IgD-negative memory B cell (primary cell): ENCODE measurements around the gene PSMD8. TPM values are rescaled to one million over a fixed set of nuclear protein-coding genes. Genes with fewer than 3 reads are reported as not detected.

Experiments used
- H3K27ac Mint-ChIP-seq, 3 donors: one replicate each; pipeline ENCODE4 v1.8.0; 2020 to 2022; ENCODE audit warnings: mild to moderate bottlenecking in 3 of 3, mixed read lengths in 3 of 3, moderate library complexity in 1 of 3
- H3K27me3 Mint-ChIP-seq: one replicate; pipeline ENCODE4 v1.8.0; 2021; ENCODE audit warnings: mixed read lengths
- H3K36me3 Mint-ChIP-seq: one replicate; pipeline ENCODE4 v1.8.0; 2020; ENCODE audit warnings: mild to moderate bottlenecking, mixed read lengths
- H3K4me1 Mint-ChIP-seq, 3 donors: one replicate each; pipeline ENCODE4 v1.8.0; 2020 to 2022; ENCODE audit warnings: mixed read lengths in 3 of 3, mild to moderate bottlenecking in 1 of 3
- H3K4me3 Mint-ChIP-seq, 4 donors: one replicate each; pipeline ENCODE4 v1.8.0; 2020 to 2022; ENCODE audit warnings: mild to moderate bottlenecking in 4 of 4, mixed read lengths in 4 of 4, moderate library complexity in 3 of 4
- H3K9me3 Mint-ChIP-seq, 3 donors: one replicate each; pipeline ENCODE4 v1.8.0; 2020 to 2021; ENCODE audit warnings: mixed read lengths in 3 of 3, mild to moderate bottlenecking in 1 of 3
- polyA plus RNA-seq: library from polyadenylated mRNA; unstranded; fragments of 300-500 nt; fragmentation: Illumina TruSeq; gene quantifications from one replicate; pipeline ENCODE4 v1.2.3, GENCODE V29; 2021

PSMD8 gene
- polyA plus RNA-seq, 1 donor from 2014 or later = 191 TPM

DNA sequence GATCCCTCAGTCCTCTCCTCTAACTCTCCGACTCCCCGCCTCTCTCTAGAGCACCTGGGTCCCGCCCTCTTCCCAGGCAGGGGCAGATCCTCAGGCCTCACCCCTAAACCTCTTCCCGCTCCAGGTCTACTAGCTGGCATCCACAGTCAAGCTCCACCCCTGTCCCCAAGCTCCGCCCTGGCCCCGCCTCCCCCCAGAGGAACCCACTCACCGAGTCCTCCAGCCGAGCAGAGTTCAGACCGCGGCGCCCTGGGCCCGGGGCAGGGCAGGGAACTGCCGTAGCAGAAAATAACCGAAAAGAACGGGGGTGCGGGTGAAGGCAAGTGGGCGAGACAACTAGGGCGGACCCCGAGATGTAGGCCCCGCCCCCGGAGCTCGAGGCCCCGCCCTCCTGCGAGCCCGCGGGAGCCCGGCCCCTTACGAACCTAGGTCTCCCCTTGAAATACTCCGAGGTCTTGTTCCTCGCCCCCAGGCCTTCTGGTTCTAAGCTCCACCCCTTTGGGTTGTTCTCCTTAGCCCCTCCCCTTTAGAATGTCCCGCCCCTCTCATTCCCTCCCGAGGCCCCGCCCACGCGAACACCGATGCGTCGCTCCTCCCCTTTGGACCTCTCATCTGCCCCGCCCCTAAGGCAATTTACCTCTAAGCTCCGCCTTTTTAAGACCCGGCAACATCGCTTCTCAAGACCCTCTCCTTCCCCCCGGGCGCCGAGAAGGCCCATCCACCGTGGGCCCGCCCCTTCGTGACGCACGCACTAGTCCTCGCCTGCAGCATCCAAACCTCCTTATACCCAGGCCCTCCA is 13.4 kb downstream of the PSMD8 start, which contains the start of gene GGN:
GGN (minus strand) TSS at position 485 of the 799 bp plus-strand sequence. CDS start 773 bp downstream, outside the sequence.
- Mint-ChIP-seq H3K36me3 (peaks cover 7% of the 10 kb centered on the region), H3K9me3 (no peaks in the 10 kb centered on the region), H3K27me3 (peaks cover 29% of the 10 kb centered on the region), H3K27ac (peak within 1 kb of the TSS in 2 of 3 donors; percentile 24 to 59), H3K4me1 (peaks cover 5 to 12% (median 12%) of the 10 kb centered on the region in 3 donors), H3K4me3 (peak within 1 kb of the TSS; percentile 71 to 95 (median 88))

DNA sequence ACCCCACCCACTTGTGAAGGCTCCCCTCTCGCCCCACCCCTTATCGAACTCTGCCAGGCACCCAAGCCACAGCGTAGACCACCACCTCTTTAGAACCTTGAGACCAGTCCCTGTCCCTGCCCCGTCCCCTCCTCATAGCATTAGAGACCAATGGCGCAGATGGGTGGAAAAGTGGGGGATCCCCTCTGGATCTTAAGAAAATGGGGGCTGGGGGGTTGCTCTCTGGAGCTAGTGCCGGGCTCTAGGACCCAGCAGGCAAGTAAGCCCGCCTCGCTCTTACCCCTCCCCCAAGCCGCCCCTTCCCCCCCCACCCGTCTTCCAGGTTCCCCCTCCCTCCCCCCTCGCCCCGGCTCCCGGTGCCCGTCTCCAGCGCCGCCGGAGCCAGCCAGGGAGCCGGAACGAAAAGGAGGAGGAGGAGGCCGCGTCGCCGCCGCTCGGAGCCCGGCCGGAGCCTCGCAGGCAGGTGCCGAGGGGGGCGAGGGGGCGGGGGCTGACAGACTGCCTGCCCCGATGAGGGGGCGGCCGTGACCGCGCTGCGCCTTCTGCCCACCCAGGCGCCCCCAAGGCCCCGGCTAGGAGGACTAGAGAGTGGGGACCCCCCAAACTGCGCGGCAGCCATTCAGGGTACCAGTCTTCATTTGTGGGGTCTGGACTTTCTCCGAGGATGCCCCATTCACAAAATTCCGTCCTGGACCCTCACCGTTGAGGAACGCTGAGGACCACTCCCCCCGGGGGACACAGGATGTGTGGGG is 14.2 kb downstream of the PSMD8 start, which contains the start of gene SPRED3:
SPRED3 (plus strand) TSS at position 349 of the 752 bp plus-strand sequence. CDS start 1,606 bp downstream, outside the sequence.
- Mint-ChIP-seq H3K4me1 (peaks cover 5 to 12% (median 10%) of the 10 kb centered on the region in 3 donors), H3K27ac (peak within 1 kb of the TSS in 2 of 3 donors; percentile 24 to 59), H3K27me3 (peaks cover 29% of the 10 kb centered on the region), H3K36me3 (peaks cover 3% of the 10 kb centered on the region), H3K4me3 (peak within 1 kb of the TSS; percentile 71 to 95 (median 88)), H3K9me3 (no peaks in the 10 kb centered on the region)

DNA sequence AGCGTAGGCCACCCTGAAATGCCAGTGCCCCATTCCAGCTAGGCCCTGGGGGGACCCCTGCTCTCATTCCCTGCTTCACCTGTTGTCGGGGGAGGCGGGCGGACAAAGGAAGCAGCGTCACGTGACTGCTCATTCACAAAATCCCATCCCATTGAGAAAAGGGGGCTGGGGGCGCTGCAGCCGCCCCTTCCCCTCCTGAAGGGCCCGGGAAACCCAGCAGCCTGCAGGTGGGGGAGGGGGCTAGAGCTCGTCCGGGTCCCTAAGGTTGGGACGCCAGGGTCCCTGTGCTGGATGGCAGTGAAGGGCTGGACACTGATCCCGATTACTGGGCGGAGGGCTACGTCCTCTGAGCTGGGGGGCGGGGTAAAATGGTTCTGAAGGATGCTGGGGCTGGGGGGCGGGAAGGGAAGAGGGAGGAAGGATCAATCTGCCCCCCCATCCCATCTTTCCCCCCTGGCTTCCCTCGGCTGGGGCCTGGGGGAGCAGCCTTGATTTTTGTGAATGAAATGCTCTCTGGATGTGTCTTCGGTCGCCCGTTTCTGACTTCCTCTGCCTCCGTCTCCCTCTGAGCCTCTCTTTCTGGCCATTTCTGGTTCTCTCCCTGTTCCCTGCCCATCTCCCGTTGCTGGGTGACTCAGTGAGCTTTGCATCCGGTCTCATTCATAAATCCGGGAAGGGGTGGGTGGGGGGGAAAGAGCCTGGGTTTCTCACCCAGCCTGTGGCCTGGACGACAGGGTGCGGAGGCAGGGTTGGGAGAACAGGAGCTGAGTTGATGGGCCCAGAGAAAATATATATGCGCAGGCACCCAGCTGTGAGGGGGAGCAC is 14.9 kb downstream of the PSMD8 start:
- Mint-ChIP-seq H3K27me3 (peaks cover 29% of the 10 kb centered on the region), H3K4me3 (peak overlapping the region in 2 of 4 donors; percentile 67 to 87), H3K27ac (peak overlapping the region in 1 of 3 donors; percentile 90), H3K9me3 (no peaks in the 10 kb centered on the region), H3K36me3 (peaks cover 1% of the 10 kb centered on the region), H3K4me1 (peaks cover 5 to 16% (median 13%) of the 10 kb centered on the region in 3 donors)

DNA sequence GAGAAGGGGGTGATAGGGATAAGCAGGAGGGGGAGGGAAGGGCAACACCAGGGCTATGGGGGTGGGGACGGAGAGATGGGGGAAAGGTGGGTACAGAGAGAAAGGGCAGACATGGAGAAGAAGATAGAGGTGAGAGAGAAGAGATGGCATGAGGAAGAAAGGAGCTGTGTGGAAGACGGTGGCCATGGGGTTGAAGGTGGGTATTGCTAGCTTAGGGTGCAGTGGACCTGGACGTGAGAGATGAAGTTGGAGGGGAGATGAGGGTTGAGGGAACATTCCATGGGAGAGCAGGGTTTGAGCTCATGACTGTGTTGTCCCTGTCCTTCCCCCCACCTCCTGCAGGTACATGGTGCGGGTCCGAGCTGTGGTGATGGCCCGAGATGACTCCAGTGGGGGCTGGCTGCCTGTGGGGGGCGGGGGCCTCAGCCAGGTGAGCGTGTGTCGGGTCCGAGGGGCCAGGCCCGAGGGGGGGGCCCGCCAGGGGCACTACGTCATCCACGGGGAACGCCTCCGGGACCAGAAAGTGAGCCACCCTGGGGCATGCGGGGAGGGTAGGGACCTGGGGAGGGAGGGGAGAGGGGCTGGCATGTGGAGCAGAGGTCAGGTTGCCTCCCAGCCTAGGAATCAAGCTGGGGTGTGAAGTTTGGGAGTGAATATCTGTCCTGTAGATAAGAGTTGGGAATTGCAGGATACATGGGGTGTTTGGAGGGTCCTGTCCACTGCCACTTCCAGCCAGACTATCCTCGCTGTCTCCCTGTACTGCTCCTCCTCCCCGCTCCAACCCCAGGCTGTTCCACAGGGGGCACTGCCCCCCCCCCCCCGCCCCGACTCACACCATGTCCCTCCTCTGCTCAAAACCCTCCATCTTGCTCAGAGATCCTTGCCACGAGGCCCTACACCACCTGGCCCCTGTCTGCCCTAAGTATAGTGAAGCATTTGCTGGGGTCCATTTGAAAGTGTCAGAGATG is 15.9 kb downstream of the PSMD8 start:
- H3K9me3 Mint-ChIP-seq = no peaks in the 10 kb centered on the region
- peak overlapping the region in 2 of 3 donors; percentile 19 to 90 for H3K27ac Mint-ChIP-seq
- peaks cover 10 to 19% (median 16%) of the 10 kb centered on the region in 3 donors for H3K4me1 Mint-ChIP-seq
- H3K4me3 Mint-ChIP-seq = peak overlapping the region in 3 of 4 donors; percentile 36 to 67 (median 47)
- peaks cover 25% of the 10 kb centered on the region for H3K27me3 Mint-ChIP-seq
- H3K36me3 Mint-ChIP-seq = no peaks in the 10 kb centered on the region

DNA sequence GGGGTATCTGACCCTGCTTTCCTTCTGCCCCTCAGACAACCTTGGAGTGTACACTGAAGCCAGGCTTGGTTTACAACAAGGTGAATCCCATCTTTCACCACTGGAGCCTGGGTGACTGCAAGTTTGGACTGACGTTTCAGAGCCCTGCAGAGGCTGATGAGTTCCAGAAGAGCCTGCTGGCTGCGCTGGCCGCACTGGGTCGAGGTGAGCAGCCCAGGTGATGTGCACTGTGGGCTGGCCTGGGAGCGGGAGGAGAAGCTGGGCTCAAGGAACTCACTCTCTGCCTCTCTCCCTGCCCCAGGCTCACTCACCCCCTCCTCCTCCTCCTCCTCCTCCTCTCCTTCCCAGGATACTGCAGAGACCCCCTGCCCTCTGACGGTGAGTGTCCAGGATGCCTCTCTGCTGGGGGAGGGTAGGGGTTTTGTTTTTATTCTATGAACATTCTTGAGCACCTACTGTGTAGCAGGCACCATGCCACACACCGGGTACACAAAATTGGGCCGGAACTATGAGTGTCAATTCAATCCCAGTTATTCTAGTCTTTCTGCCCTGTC is 17.6 kb downstream of the PSMD8 start:
- no peak overlapping the region for H3K4me3 Mint-ChIP-seq
- peaks cover 16 to 19% (median 16%) of the 10 kb centered on the region in 3 donors for H3K4me1 Mint-ChIP-seq
- H3K27ac Mint-ChIP-seq = no peak overlapping the region
- H3K9me3 Mint-ChIP-seq = no peaks in the 10 kb centered on the region
- no peaks in the 10 kb centered on the region for H3K36me3 Mint-ChIP-seq
- H3K27me3 Mint-ChIP-seq = peaks cover 31% of the 10 kb centered on the region

DNA sequence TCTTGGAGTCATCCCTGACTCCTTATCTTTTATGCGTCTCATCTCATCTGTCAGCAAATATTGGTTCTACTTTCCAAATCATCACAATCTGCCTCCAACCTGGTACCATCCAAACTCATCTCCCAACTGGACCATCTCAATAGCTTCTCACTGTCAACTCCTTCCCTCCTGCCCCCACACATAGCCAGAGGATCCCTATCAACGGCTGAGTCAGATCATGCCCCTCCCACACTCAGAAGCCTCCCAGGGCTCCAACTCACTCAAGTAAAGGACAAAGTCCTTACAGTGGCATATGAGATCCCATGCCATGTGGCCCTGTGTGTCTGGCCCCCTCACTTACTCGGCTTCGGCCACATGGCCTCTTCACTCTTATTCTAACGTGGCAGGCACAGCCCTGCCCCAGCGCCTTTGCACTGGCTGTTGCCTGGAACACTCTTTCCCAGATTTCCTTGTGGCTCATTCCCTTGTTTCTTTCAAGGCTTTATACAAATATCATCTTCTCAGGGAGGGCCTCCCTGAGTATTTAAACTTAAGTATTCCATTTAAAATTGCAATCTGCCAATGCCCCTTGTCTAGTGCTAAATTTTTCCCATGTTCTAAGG is 18.4 kb downstream of the PSMD8 start:
- no peaks in the 10 kb centered on the region for H3K9me3 Mint-ChIP-seq
- H3K4me1 Mint-ChIP-seq = peaks cover 12 to 16% (median 13%) of the 10 kb centered on the region in 3 donors
- H3K36me3 Mint-ChIP-seq = no peaks in the 10 kb centered on the region
- peak overlapping the region in 1 of 3 donors; percentile 2 for H3K27ac Mint-ChIP-seq
- H3K4me3 Mint-ChIP-seq = peak overlapping the region in 1 of 4 donors; percentile 19
- peaks cover 31% of the 10 kb centered on the region for H3K27me3 Mint-ChIP-seq

DNA sequence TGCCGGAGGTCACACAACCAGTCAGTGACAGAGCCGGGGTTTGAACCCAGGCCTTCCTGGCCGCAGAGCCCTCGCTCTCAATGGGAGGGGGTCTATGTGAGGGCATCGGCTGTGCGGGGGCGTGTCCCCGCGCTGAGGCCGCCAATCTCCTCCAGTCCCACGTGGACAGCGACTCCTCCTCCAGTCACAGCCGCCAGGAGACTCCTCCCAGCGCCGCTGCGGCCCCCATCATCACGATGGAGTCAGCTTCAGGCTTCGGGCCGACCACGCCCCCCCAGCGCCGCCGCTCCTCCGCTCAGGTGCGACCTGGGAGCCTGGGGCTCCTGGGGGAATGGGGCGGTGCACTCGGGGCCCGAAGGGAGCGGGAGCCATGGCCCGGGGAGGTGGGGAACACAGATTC is 20.1 kb downstream of the PSMD8 start:
- H3K4me1 Mint-ChIP-seq = peaks cover 8 to 11% (median 8%) of the 10 kb centered on the region in 3 donors
- peak overlapping the region in 1 of 3 donors; percentile 83 for H3K27ac Mint-ChIP-seq
- H3K4me3 Mint-ChIP-seq = peak overlapping the region in 3 of 4 donors; percentile 0 to 69 (median 13)
- no peaks in the 10 kb centered on the region for H3K36me3 Mint-ChIP-seq
- no peaks in the 10 kb centered on the region for H3K9me3 Mint-ChIP-seq
- H3K27me3 Mint-ChIP-seq = peaks cover 29% of the 10 kb centered on the region

DNA sequence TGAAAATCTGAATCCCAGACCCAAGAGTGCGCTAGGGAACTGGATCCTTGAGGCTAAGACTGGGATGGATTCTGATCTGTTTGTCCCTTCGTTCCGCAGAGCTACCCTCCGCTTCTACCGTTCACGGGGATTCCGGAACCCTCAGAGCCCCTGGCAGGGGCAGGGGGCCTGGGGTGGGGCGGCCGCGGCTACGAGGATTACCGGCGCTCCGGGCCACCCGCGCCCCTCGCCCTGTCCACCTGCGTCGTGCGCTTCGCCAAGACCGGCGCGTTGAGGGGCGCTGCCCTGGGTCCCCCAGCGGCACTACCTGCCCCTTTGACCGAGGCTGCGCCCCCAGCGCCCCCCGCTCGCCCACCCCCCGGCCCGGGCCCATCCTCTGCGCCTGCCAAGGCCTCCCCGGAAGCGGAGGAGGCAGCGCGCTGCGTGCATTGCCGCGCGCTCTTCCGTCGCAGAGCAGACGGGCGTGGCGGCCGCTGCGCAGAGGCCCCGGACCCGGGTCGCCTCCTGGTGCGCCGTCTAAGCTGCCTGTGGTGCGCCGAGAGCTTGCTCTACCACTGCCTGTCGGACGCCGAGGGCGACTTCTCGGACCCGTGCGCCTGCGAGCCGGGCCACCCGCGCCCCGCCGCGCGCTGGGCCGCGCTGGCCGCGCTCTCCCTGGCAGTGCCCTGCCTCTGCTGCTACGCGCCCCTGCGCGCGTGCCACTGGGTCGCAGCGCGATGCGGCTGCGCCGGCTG is 21.2 kb downstream of the PSMD8 start:
- H3K4me3 Mint-ChIP-seq = peak overlapping the region in 3 of 4 donors; percentile 51 to 69 (median 65)
- no peak overlapping the region for H3K27ac Mint-ChIP-seq
- H3K4me1 Mint-ChIP-seq = peaks cover 7 to 11% (median 8%) of the 10 kb centered on the region in 3 donors
- peaks cover 26% of the 10 kb centered on the region for H3K27me3 Mint-ChIP-seq
- H3K9me3 Mint-ChIP-seq = no peaks in the 10 kb centered on the region
- no peaks in the 10 kb centered on the region for H3K36me3 Mint-ChIP-seq

DNA sequence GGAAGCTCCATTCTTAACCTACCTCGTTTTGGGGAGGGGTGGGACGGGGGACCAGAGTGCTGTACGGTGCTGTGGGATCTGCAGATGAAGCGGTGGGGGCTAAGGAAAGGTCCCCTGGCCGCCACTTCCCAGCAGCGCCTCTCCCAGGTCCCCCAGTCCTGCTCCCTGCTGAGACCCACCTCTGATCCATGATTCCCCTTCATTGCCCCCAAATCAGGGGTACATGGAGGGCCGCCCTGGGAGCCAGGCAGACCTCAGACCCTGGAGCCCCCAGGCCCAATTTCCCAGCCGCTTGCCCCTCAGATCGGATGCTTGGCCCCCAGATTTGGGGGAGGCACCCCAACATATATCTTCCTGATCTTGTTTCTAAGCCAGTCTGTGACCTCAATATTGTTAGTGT is 24.7 kb downstream of the PSMD8 start:
- Mint-ChIP-seq H3K27me3 (peaks cover 20% of the 10 kb centered on the region), H3K27ac (no peak overlapping the region), H3K4me1 (peaks cover 8 to 16% (median 10%) of the 10 kb centered on the region in 3 donors), H3K36me3 (no peaks in the 10 kb centered on the region), H3K9me3 (no peaks in the 10 kb centered on the region), H3K4me3 (peak overlapping the region in 1 of 4 donors; percentile 33)

DNA sequence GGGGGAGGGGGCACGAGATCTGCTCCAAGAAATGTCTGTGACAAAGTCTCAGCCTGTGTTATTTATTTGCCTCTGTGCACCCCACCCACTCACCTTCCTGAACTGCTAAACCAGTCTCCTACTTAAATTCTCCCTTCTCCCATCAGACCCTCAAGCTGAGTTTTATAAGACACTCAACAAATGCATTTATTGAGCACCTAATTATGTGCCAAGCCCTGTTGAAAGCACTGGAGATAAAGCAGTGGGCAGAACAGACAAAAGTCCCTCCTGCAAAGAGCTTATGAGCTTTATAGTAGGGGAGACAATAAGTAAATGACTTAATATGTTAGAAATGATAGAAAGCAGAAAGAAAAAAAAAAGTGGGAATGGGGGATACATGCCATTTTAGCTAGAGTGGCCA is 25.2 kb downstream of the PSMD8 start:
- H3K4me3 Mint-ChIP-seq = peak overlapping the region in 1 of 4 donors; percentile 33
- H3K36me3 Mint-ChIP-seq = no peaks in the 10 kb centered on the region
- no peak overlapping the region for H3K27ac Mint-ChIP-seq
- peaks cover 8 to 16% (median 10%) of the 10 kb centered on the region in 3 donors for H3K4me1 Mint-ChIP-seq
- H3K9me3 Mint-ChIP-seq = no peaks in the 10 kb centered on the region
- peaks cover 20% of the 10 kb centered on the region for H3K27me3 Mint-ChIP-seq

DNA sequence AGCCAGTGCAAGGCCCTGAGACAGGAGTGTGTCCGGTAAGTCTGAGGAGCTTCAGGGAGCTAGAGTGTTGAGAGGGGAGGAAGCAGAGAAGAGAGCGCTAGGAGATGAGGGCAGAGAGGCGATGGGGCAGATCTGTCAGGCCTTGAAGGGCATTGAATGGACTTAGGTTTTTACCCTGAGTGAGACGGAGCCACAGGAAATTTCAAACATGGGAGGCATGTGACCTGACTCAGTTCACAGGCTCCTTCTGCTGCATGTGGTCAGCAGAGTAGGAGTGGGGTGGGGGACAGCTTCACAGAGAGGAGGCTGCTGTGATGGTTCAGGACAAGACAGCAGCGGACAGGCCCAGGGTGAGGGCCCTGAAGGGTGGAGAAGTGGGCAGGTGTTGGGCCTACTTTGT is 26.0 kb downstream of the PSMD8 start:
- no peaks in the 10 kb centered on the region for H3K9me3 Mint-ChIP-seq
- H3K27me3 Mint-ChIP-seq = peaks cover 17% of the 10 kb centered on the region
- peaks cover 1% of the 10 kb centered on the region for H3K36me3 Mint-ChIP-seq
- H3K27ac Mint-ChIP-seq = peak overlapping the region in 1 of 3 donors; percentile 20
- peak overlapping the region in 2 of 4 donors; percentile 43 to 61 for H3K4me3 Mint-ChIP-seq
- H3K4me1 Mint-ChIP-seq = peaks cover 5 to 11% (median 8%) of the 10 kb centered on the region in 3 donors

DNA sequence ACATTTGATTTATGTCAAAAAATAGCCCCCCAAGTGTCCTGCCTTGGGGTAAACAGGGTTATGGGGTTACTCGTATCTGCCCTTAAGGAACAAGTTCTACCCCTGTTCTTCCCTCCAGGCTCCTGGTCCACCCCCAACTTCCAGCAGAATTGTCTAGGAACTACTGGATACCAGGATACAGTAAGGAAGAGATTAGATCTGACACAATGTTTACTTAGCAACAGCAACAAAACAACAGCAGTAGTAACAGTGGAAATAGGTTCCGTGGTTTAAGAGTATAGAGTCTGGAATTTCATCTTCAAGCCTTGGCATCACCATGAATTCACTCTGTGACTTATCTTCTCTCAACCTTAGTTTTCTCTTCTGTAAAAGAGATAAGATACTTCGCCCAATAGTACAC is 26.8 kb downstream of the PSMD8 start:
- Mint-ChIP-seq H3K4me3 (peak overlapping the region in 2 of 4 donors; percentile 38 to 86), H3K4me1 (peaks cover 5 to 11% (median 8%) of the 10 kb centered on the region in 3 donors), H3K36me3 (peaks cover 1% of the 10 kb centered on the region), H3K9me3 (no peaks in the 10 kb centered on the region), H3K27ac (peak overlapping the region in 1 of 3 donors; percentile 69), H3K27me3 (peaks cover 17% of the 10 kb centered on the region)
